Activated gamma-delta T cell (primary cell): Measurements from ENCODE around the gene TIMM9.
"Not testable (repeated sequence)": the region's sequence is repeated elsewhere in the genome, so short reads cannot be mapped to it uniquely, and the experiment has no call there.

Experiments used
- DNase-seq: peaks from one replicate; lab custom pipeline; 2025; lab: John Stamatoyannopoulos, UW
- total RNA-seq, 2 donors: gene quantifications; one replicate each; lab custom pipeline; 2026; lab: John Stamatoyannopoulos, UW

TIMM9 gene
- 7.6 to 9.7 reads per million in 2 donors for total RNA-seq

DNA sequence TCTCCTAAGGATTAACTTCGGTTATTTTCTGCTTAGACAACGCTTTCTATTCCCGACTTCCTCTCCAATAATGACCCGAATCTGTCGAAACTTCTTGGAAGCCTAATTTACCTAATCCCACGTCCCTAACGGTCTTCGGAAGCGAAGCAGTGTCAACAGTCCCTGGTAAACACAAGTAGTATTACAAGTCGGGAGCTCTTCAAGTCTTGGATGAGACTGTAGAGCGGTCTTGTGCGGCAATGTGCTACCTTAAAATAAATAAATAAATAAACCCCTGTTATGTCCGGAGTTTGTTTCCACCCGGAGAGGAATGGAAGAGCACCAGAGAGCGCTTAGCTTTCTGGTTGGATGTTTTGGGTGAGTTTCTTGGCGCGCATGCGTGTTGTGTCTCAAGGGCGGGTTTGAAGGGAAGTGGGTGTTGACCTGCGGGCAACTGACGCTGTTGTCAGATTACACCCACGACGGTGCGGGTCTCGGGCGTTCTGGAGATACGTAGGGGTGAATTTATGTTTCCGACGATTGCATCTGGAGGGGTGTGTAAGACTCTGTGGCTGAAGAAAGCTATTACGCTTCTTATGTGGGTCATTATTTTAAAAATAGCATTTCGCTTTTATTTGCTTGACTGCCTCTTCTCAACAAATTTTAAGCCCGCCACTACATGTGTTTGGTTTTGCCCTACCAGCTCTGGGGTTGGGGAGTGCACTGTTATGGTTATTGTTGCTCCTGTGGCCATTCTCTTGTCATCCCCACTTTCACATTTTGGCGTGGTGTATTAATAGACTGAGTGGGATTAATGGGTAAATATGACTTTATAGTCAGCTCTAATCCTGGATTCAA, at the start of gene TIMM9, which contains the start of gene KIAA0586:
TIMM9 (minus strand) TSS at position 251 of the 837 bp plus-strand sequence. CDS start 15,586 bp downstream, outside the sequence.
KIAA0586 (plus strand) TSS at position 439 of the 837 bp plus-strand sequence. CDS start 546 bp downstream, outside the sequence.
- peak; percentile 40 for DNase-seq

- DNase-seq, result no peak
These were observed 49.0 kb upstream of the TIMM9 start for GRCh38 chr14:58476320-58476719.

GRCh38 chr14:58469309-58469708, 42.0 kb upstream of the TIMM9 start:
- no peak for DNase-seq

GRCh38 chr14:58467575-58467974, 40.2 kb upstream of the TIMM9 start:
- DNase-seq, result no peak

- no peak for DNase-seq
These were observed 39.1 kb upstream of the TIMM9 start for GRCh38 chr14:58466459-58466858.

DNA sequence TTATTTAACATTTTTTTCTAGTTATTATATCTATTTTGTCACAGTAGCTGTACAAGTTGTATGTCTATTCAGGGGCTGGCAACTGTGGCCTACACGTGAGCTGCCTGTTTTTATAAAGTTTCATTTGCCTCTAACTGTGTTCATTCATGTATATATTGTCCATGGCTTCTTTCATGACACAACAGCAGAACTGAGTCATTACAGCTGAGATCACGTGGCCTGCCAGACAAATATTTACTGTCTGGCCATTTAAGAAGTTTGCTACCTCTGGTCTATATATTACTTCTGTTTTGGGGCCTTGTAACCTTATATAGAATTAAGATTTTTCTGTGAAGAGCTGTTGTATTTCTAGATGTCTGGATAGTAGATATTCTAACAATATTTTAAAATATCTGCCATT, 38.1 kb upstream of the TIMM9 start:
- no peak for DNase-seq

- no peak for DNase-seq
These were observed 37.3 kb upstream of the TIMM9 start for GRCh38 chr14:58464652-58465051.

DNA sequence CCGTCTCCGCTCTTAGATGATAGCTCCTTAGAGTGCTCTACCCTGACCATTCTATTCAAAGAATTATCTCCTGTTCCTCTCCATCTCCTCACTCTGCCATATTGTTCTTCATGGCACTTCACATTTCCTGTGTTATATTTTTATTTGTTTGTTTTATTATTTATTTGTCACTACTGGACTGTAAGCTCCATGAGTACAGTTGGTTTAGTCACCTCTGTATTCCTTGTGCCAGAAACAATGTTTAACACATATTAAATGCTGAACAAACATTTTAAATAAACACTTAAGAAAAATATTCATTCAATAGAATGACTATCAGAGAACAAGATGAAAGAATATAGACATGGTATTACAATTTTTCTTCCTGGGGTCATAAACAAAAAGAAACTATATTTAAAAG, 35.8 kb upstream of the TIMM9 start:
- DNase-seq, result no peak

GRCh38 chr14:58460772-58461171, 33.4 kb upstream of the TIMM9 start:
- no peak for DNase-seq

DNA sequence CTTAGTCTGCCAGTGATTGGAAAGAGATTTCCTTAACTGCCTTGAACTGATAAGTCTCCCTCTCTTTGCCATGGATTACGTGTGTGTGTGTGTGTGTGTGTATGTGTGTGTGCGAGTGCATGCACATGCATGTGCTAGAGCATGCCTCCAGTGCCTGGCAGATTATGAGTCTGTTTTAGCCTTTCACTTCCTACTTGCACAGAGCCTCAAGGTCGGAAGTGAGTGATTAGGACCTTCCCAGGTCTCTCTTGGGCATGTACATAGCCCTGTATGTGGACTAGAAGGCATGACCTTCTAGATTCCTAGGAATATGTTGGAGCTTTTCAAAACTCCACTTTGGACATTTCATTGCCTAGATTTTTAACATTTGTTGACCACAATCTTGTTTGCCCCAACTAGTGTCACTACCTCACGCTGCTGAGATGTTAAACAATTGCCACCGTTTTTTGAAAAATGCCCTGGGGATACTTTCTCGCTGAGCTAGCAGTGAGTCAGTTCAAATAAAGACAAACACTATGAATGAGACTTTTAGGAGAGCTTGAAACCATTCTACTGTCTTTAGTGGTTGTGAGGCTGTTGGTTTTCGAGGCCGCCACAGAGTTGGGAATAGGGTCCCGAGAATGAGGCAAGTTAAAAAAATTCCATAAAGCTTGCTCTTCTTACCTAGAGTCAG, 28.4 kb upstream of the TIMM9 start:
- no peak for DNase-seq

- DNase-seq, result no peak
These were observed 17.3 kb upstream of the TIMM9 start for GRCh38 chr14:58444627-58445026.

DNA sequence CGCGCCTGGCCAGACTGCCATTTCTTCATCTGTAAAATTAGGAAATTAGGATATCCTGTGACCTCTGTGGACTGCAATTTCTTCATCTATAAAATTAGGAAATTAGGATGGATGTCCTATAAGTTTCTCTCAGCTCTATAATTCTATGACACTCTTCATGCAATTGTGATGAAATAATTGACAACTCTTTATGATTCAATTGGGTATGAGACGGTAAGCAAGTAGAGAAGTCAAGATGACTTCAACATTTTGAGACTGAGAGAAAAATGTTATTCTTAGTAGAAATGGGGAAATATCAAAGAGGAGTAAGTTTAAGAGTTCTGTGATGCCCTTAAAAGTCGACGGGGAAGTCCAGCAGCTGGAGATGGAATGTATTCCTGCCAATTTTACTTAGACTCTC, 12.1 kb upstream of the TIMM9 start:
- DNase-seq, result no peak

GRCh38 chr14:58430156-58430555, 2.8 kb upstream of the TIMM9 start:
- no peak for DNase-seq

GRCh38 chr14:58428118-58428683, 870 bp upstream of the TIMM9 start:
- no peak for DNase-seq

- peak; percentile 12 for DNase-seq
These were observed 556 bp downstream of the TIMM9 start for GRCh38 chr14:58426670-58427280.

DNA sequence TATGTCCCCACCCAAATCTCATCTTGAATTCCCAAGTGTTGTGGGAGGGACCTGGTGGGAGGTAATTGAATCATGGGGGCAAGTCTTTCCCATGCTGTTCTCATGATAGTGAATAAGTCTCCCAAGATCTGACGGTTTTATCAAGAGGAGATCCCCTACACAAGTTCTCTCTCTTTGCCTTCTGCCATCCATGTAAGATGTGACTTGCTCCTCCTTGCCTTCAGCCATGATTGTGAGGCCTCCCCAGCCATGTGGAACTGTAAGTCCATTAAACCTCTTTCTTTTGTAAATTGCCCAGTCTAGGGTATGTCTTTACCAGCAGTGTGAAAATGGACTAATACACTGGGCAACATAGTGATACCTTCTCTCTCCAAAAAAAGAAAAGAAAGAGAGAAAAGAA, 10.4 kb downstream of the TIMM9 start:
- DNase-seq, result not testable (repeated sequence)

GRCh38 chr14:58415636-58416547, 11.4 kb downstream of the TIMM9 start:
- DNase-seq, result no peak

DNA sequence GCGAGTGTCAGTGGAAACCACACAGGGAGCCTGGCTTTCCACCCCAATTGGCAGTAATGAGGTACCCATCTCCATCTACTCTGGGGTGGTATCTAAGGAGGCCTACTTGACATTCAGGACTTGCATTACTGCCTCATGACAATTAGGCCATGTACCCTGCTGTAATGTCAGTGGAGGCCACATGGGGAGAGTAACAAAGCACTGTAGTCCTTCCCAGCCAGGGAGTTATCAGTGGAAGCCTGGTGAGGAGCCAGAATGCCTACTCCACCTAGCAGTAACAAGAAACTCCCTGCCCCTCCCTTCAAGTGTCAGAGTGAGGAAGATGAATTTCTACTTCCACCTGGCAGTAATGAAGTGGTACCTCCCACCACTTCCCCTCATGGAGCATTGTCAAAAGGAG, 12.5 kb downstream of the TIMM9 start:
- no peak for DNase-seq

- no peak for DNase-seq
These were observed 18.6 kb downstream of the TIMM9 start for GRCh38 chr14:58408681-58409215.

- DNase-seq, result no peak
These were observed 25.7 kb downstream of the TIMM9 start for GRCh38 chr14:58401587-58401986.

DNA sequence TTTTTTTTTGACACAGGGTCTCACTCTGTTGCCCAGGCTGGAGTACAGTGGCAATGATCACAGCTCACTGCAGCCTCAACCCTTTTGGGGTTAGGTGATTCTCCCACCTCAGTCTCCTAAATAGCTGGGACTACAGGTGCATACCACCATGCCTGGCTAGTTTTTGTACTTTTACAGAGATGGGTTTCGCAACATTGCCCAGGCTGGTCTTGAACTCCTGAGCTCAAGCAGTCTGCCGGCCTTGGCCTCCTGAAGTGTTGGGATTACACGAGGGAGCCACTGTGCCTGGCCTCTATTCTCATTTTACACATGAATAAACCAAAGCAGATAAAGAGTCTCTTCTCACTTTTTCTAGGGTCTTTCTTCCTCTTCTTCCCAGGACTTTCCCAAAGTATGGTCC, 28.4 kb downstream of the TIMM9 start:
- DNase-seq, result no peak
